A549 (cell line): ENCODE data around the gene CCL1. TPM values are rescaled to one million over a fixed set of nuclear protein-coding genes. Genes with fewer than 3 reads are reported as not detected.

Source experiments
- ATAC-seq, 2 experiments: fragments of 200-7000 bp in 1 of 2; fragments of >200 bp in 1 of 2; cut with Nextera tagmentation in 1 of 2; cut with Tn5 transposase in 1 of 2; 3 replicates each; pipeline versions ENCODE4 v1.8.0 to v1.9.1; 2018 to 2020; ENCODE audit warnings: mild to moderate bottlenecking in 1 of 2, moderate library complexity in 1 of 2
- CTCF ChIA-PET: fragments of 300-600 bp; sonication (Branson Sonifier 250); formaldehyde crosslinking; extraction: SDS; loops from one replicate; lab custom pipeline; 2021; ENCODE audit warnings: antibody characterized with exemption, inconsistent platforms; lab: Yijun Ruan, JAX
- POLR2A ChIA-PET: fragments of 350-600 bp; formaldehyde crosslinking; extraction: SDS; loops from one replicate; lab custom pipeline; 2021; ENCODE audit warnings: antibody characterized with exemption, inconsistent platforms; lab: Yijun Ruan, JAX
- DNase-seq, 2 experiments: peaks; one replicate each; pipeline versions ENCODE4 v3.0.0 to v3.0.0-alpha.2; 2011 to 2016; ENCODE audit warnings: low read depth in 1 of 2, low spot score in 1 of 2
- FAIRE-seq: peaks from 2 replicates; lab custom pipeline; 2011; peaks lifted over from hg19 to GRCh38; lab: Jason Lieb, UNC
- H3K27ac ChIP-seq, 2 experiments: fragments of >200 bp; sonication (Bioruptor Twin); formaldehyde crosslinking; 3 replicates each; pipeline ENCODE4 v1.5.1; 2016 to 2017
- H3K4me1 ChIP-seq: fragments of >200 bp; sonication (Bioruptor Twin); formaldehyde crosslinking; 3 replicates; pipeline ENCODE4 v1.6.1; 2016
- H3K4me2 ChIP-seq: fragments of >200 bp; sonication (Bioruptor Twin); formaldehyde crosslinking; 3 replicates; pipeline ENCODE4 v1.6.1; 2016
- H3K4me3 ChIP-seq: fragments of >200 bp; sonication (Bioruptor Twin); formaldehyde crosslinking; 3 replicates; pipeline ENCODE4 v1.5.1; 2016
- H3K9me3 ChIP-seq: fragments of >200 bp; sonication (Bioruptor Twin); formaldehyde crosslinking; 3 replicates; pipeline ENCODE4 v1.6.1; 2016
- ATOH8 ChIP-seq: fragments of 250-450 bp; sonication (Bioruptor Pico); IDR thresholded peaks from 2 replicates; pipeline ENCODE4 v1.5.0; 2020; ENCODE audit warnings: low read depth, mild to moderate bottlenecking, moderate library complexity
- CBX2 ChIP-seq: fragments of 200-600 bp; sonication (generic); IDR thresholded peaks from 2 replicates; pipeline ENCODE4 v1.6.1; 2016; ENCODE audit warnings: low read depth, mild to moderate bottlenecking, borderline replicate concordance
- CEBPB ChIP-seq, 2 experiments: fragments of >200 bp in 1 of 2; sonication (Bioruptor Twin) in 1 of 2; formaldehyde crosslinking in 1 of 2; IDR thresholded peaks; 2 replicates each; pipeline ENCODE4 v1.6.1; 2012 to 2016
- CHD2 ChIP-seq: fragments of 150-350 bp; IDR thresholded peaks from 2 replicates; pipeline ENCODE4 v1.6.1; 2014; ENCODE audit warnings: low read length; ENCODE audit not compliant: partially characterized antibody
- EHF ChIP-seq: fragments of 250-450 bp; sonication (Bioruptor Pico); IDR thresholded peaks from 2 replicates; pipeline ENCODE4 v1.5.0; 2020; ENCODE audit warnings: mild to moderate bottlenecking
- EHMT2 ChIP-seq: fragments of 200-600 bp; sonication (generic); IDR thresholded peaks from 2 replicates; pipeline ENCODE4 v1.6.1; 2016; ENCODE audit warnings: antibody characterized with exemption, low read depth, mild to moderate bottlenecking, moderate library complexity
- ELK1 ChIP-seq: fragments of 150-350 bp; IDR thresholded peaks from 2 replicates; pipeline ENCODE4 v1.6.1; 2014; ENCODE audit warnings: low read depth, mild to moderate bottlenecking, low read length
- EP300 ChIP-seq, 2 experiments: fragments of >200 bp; sonication (Bioruptor Twin); formaldehyde crosslinking; IDR thresholded peaks; 2 replicates in 1 of 2; 3 replicates in 1 of 2; pipeline ENCODE4 v1.6.1; 2016 to 2017
- FOSB ChIP-seq: fragments of 250-450 bp; sonication (Bioruptor Pico); IDR thresholded peaks from 2 replicates; pipeline ENCODE4 v1.5.0; 2020; ENCODE audit warnings: mild to moderate bottlenecking, moderate library complexity
- FOSL2 ChIP-seq, 2 experiments: fragments of 450-650 bp in 1 of 2; fragments of >200 bp in 1 of 2; sonication (Bioruptor Twin) in 1 of 2; formaldehyde crosslinking; IDR thresholded peaks; 2 replicates each; pipeline versions ENCODE4 v1.5.0 to v1.6.1; 2016 to 2020; ENCODE audit warnings: mild to moderate bottlenecking in 1 of 2, moderate library complexity in 1 of 2
- FOXS1 ChIP-seq: fragments of 250-450 bp; sonication (Bioruptor Pico); IDR thresholded peaks from 2 replicates; pipeline ENCODE4 v1.5.0; 2020; ENCODE audit warnings: mild to moderate bottlenecking, moderate library complexity
- GATA3 ChIP-seq: IDR thresholded peaks from 2 replicates; pipeline ENCODE4 v1.6.1; 2012; ENCODE audit warnings: borderline replicate concordance
- HDAC2 ChIP-seq: fragments of 200-600 bp; sonication (generic); IDR thresholded peaks from 2 replicates; pipeline ENCODE4 v1.6.1; 2016
- HEYL ChIP-seq: fragments of 250-450 bp; sonication (Bioruptor Pico); IDR thresholded peaks from 2 replicates; pipeline ENCODE4 v1.8.0; 2021; ENCODE audit warnings: mild to moderate bottlenecking, moderate library complexity
- HOXA7 ChIP-seq: fragments of 250-450 bp; sonication (Bioruptor Pico); IDR thresholded peaks from 2 replicates; pipeline ENCODE4 v1.5.0; 2020; ENCODE audit warnings: mild to moderate bottlenecking, moderate library complexity
- HOXB13 ChIP-seq: fragments of 250-450 bp; sonication (Bioruptor Pico); IDR thresholded peaks from 2 replicates; pipeline ENCODE4 v1.5.0; 2020; ENCODE audit warnings: low read depth, mild to moderate bottlenecking, moderate library complexity
- KDM1A ChIP-seq: fragments of 200-600 bp; sonication (generic); IDR thresholded peaks from 2 replicates; pipeline ENCODE4 v1.6.1; 2016; ENCODE audit warnings: low read depth, mild to moderate bottlenecking
- KDM5A ChIP-seq: fragments of 200-600 bp; sonication (generic); IDR thresholded peaks from 2 replicates; pipeline ENCODE4 v1.6.1; 2016; ENCODE audit warnings: antibody characterized with exemption, mild to moderate bottlenecking
- MAZ ChIP-seq: fragments of 150-350 bp; IDR thresholded peaks from 2 replicates; pipeline ENCODE4 v1.6.1; 2014; ENCODE audit warnings: antibody characterized with exemption, low read depth, low read length, borderline replicate concordance
- NFE2L2 ChIP-seq: fragments of 150-350 bp; conservative IDR thresholded peaks from 2 replicates; pipeline ENCODE4 v1.6.1; 2014; ENCODE audit warnings: low read length
- NR3C1 ChIP-seq: fragments of >200 bp; sonication (Bioruptor Twin); formaldehyde crosslinking; IDR thresholded peaks from 3 replicates; pipeline ENCODE4 v1.6.1; 2017
- PHF8 ChIP-seq: fragments of 200-600 bp; sonication (generic); IDR thresholded peaks from 2 replicates; pipeline ENCODE4 v1.6.1; 2016; ENCODE audit warnings: low read depth, mild to moderate bottlenecking, antibody characterized with exemption, moderate library complexity, borderline replicate concordance
- POLR2A ChIP-seq: IDR thresholded peaks from 2 replicates; pipeline ENCODE4 v1.6.1; 2012; ENCODE audit warnings: mild to moderate bottlenecking, low read length
- POLR2AphosphoS2 ChIP-seq: conservative IDR thresholded peaks from 2 replicates; pipeline ENCODE4 v1.6.1; 2012; ENCODE audit warnings: low read length, improper control_type of control experiment, inconsistent platforms
- RCOR1 ChIP-seq: fragments of 150-350 bp; IDR thresholded peaks from 2 replicates; pipeline ENCODE4 v1.6.1; 2014; ENCODE audit warnings: antibody characterized with exemption, low read length, low read depth
- RNF2 ChIP-seq: fragments of 200-600 bp; sonication (generic); IDR thresholded peaks from 2 replicates; pipeline ENCODE4 v1.6.1; 2016; ENCODE audit warnings: low read depth, mild to moderate bottlenecking, antibody characterized with exemption, moderate library complexity, borderline replicate concordance
- SMC3 ChIP-seq: fragments of >200 bp; sonication (Bioruptor Twin); formaldehyde crosslinking; IDR thresholded peaks from 3 replicates; pipeline ENCODE4 v1.6.1; 2018; ENCODE audit warnings: inconsistent platforms
- SREBF2 ChIP-seq: fragments of 450-650 bp; IDR thresholded peaks from 2 replicates; pipeline ENCODE4 v1.6.1; 2014; ENCODE audit warnings: mild to moderate bottlenecking, moderate library complexity
- USF2 ChIP-seq: fragments of 450-650 bp; IDR thresholded peaks from 2 replicates; pipeline ENCODE4 v1.6.1; 2014; ENCODE audit warnings: antibody characterized with exemption
- ZFP36 ChIP-seq: fragments of 450-650 bp; IDR thresholded peaks from 2 replicates; pipeline ENCODE4 v1.6.1; 2014; ENCODE audit warnings: borderline replicate concordance; ENCODE audit not compliant: partially characterized antibody
- WGBS: methylation state at CpG from one replicate; pipeline ENCODE4 v1.1.6; 2017; ENCODE audit errors: missing lambda C conversion rate; 5-methylcytosine and 5-hydroxymethylcytosine counted together
- polyA plus RNA-seq, 4 experiments: library from polyadenylated mRNA; depleted of rRNA in 3 of 4; stranded (reverse); fragments of >200 nt; fragmentation: RNase III in 1 of 4; extraction: RNeasy Plus Mini Kit Qiagen cat#74134 plus additional on column Dnase treatment in 1 of 4; gene quantifications; 2 replicates in 3 of 4; 3 replicates in 1 of 4; pipeline ENCODE4 v1.2.3, GENCODE V29; 2011 to 2017
- TF ChIP-seq, protein P1 (sequence below): fragments of >200 bp; sonication (Bioruptor Twin); formaldehyde crosslinking; IDR thresholded peaks from 3 replicates; pipeline ENCODE4 v1.6.1; 2016
- TF ChIP-seq, protein P2 (sequence below): IDR thresholded peaks from 2 replicates; pipeline ENCODE4 v1.6.1; 2012

CCL1 gene
- polyA plus RNA-seq, 2 of the 4 experiments (the other 2 are of a cell fraction): not detected

- no peak overlapping the region for H3K4me3 ChIP-seq
- ChIA-PET POLR2A (no interaction called here), CTCF (interaction anchor here (0.6 to 1.9 kb wide), 3 partner anchors 33 to 530 kb away, joined by 3 to 5 read pairs (median 3); no protein-coding TSS in a partner anchor)
- no peaks in the 10 kb centered on the region for H3K9me3 ChIP-seq
- no peak overlapping the region for H3K4me2 ChIP-seq
- no peak overlapping the region for H3K27ac ChIP-seq
- no peak for ATAC-seq
- WGBS: 77% methylated on average over 3 of the region's 3 CpGs
- H3K4me1 ChIP-seq: no peaks in the 10 kb centered on the region
- no peak for FAIRE-seq
- no peak for TF ChIP-seq EHMT2
- no peak for TF ChIP-seq MAZ
- no peak for TF ChIP-seq ZFP36
- TF ChIP-seq EHF: no peak
- no peak for TF ChIP-seq FOSL2 (IDR thresholded peaks at IDR 0.05)
- TF ChIP-seq FOSL2 (CRISPR knock-in tag; IDR thresholded peaks at IDR 0.05): no peak
- no peak for TF ChIP-seq CHD2
- no peak for TF ChIP-seq ELK1
- no peak for TF ChIP-seq RCOR1
- no peak for TF ChIP-seq HOXB13
- TF ChIP-seq HEYL (CRISPR knock-in tag): no peak
- TF ChIP-seq NFE2L2: no peak
- TF ChIP-seq EP300 (IDR thresholded peaks at IDR 0.05): no peak
- no peak for TF ChIP-seq RNF2
- TF ChIP-seq CBX2: no peak
- TF ChIP-seq GATA3: no peak
- no peak for TF ChIP-seq ATOH8 (CRISPR knock-in tag)
- no peak for TF ChIP-seq POLR2A
- TF ChIP-seq KDM5A: no peak
- DNase-seq: no peak
Observed at GRCh38 chr17:34393401-34393800, 30.4 kb upstream of the CCL1 start.

- Histone ChIP-seq H3K4me1 (no peaks in the 10 kb centered on the region), H3K4me2 (no peak overlapping the region), H3K4me3 (no peak overlapping the region), H3K9me3 (no peaks in the 10 kb centered on the region), H3K27ac (no peak overlapping the region)
- ATAC-seq: no peak
- WGBS: 6% methylated on average over 2 of the region's 2 CpGs
- ChIA-PET POLR2A (no interaction called here), CTCF (interaction anchor here (1.1 kb wide), 1 partner anchor 30 kb away, joined by 6 read pairs; no protein-coding TSS in a partner anchor)
- FAIRE-seq: no peak
- no peak for DNase-seq
- TF ChIP-seq POLR2A (no peak), POLR2AphosphoS2 (no peak), HOXA7 (CRISPR knock-in tag) (no peak), CEBPB (IDR thresholded peaks at IDR 0.05) (no peak), PHF8 (no peak), RCOR1 (no peak), SMC3 (no peak), NR3C1 (no peak), MAZ (no peak), FOXS1 (CRISPR knock-in tag) (no peak), HDAC2 (no peak), USF2 (no peak), KDM1A (no peak), SREBF2 (no peak), FOSB (CRISPR knock-in tag) (no peak)
- TF ChIP-seq, protein P1, sequence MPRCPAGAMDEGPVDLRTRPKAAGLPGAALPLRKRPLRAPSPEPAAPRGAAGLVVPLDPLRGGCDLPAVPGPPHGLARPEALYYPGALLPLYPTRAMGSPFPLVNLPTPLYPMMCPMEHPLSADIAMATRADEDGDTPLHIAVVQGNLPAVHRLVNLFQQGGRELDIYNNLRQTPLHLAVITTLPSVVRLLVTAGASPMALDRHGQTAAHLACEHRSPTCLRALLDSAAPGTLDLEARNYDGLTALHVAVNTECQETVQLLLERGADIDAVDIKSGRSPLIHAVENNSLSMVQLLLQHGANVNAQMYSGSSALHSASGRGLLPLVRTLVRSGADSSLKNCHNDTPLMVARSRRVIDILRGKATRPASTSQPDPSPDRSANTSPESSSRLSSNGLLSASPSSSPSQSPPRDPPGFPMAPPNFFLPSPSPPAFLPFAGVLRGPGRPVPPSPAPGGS: no peak
- TF ChIP-seq, protein P2, sequence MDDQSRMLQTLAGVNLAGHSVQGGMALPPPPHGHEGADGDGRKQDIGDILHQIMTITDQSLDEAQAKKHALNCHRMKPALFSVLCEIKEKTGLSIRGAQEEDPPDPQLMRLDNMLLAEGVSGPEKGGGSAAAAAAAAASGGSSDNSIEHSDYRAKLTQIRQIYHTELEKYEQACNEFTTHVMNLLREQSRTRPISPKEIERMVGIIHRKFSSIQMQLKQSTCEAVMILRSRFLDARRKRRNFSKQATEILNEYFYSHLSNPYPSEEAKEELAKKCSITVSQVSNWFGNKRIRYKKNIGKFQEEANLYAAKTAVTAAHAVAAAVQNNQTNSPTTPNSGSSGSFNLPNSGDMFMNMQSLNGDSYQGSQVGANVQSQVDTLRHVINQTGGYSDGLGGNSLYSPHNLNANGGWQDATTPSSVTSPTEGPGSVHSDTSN: no peak
Observed at GRCh38 chr17:34391241-34391640, 28.2 kb upstream of the CCL1 start.
